ENCODE results near the gene SCAF8.
"Not testable (repeated sequence)": the region's sequence is repeated elsewhere in the genome, so short reads cannot be mapped to it uniquely, and the experiment has no call there.

The SCAF8 gene

GRCh38 chr6:154733626-154734382 lies 588 bp downstream of the SCAF8 start:
- DNase-seq, result peak; percentile 94

GRCh38 chr6:154736618-154737259 lies 3.5 kb downstream of the SCAF8 start:
- no peak for DNase-seq

GRCh38 chr6:154737424-154737823 lies 4.2 kb downstream of the SCAF8 start:
- DNase-seq, result no peak

GRCh38 chr6:154738551-154738961 lies 5.3 kb downstream of the SCAF8 start:
- DNase-seq, result no peak

- no peak for DNase-seq
Observed at GRCh38 chr6:154740658-154741057, 7.4 kb downstream of the SCAF8 start.

- DNase-seq, result no peak
Observed at GRCh38 chr6:154742891-154743290, 9.7 kb downstream of the SCAF8 start.

GRCh38 chr6:154744029-154744745 lies 11.0 kb downstream of the SCAF8 start:
- not testable (repeated sequence) for DNase-seq

GRCh38 chr6:154745243-154745642 lies 12.0 kb downstream of the SCAF8 start:
- no peak for DNase-seq

- DNase-seq, result no peak
Observed at GRCh38 chr6:154749341-154749740, 16.1 kb downstream of the SCAF8 start.

- no peak for DNase-seq
Observed at GRCh38 chr6:154751011-154751800, 18.0 kb downstream of the SCAF8 start.

- DNase-seq, result no peak
Observed at GRCh38 chr6:154752022-154752421, 18.8 kb downstream of the SCAF8 start.

GRCh38 chr6:154754152-154754551 lies 20.9 kb downstream of the SCAF8 start:
- DNase-seq, result no peak

GRCh38 chr6:154757352-154758050 lies 24.3 kb downstream of the SCAF8 start:
- DNase-seq, result no peak

- no peak for DNase-seq
Observed at GRCh38 chr6:154758125-154758524, 24.9 kb downstream of the SCAF8 start.

GRCh38 chr6:154763650-154764049 lies 30.4 kb downstream of the SCAF8 start:
- DNase-seq, result no peak

GRCh38 chr6:154765273-154765672 lies 32.1 kb downstream of the SCAF8 start:
- no peak for DNase-seq

- no peak for DNase-seq
Observed at GRCh38 chr6:154766288-154766687, 33.1 kb downstream of the SCAF8 start.

- DNase-seq, result no peak
Observed at GRCh38 chr6:154767003-154767723, 33.9 kb downstream of the SCAF8 start.

GRCh38 chr6:154768280-154768679 lies 35.1 kb downstream of the SCAF8 start:
- DNase-seq, result no peak

GRCh38 chr6:154773610-154774089 lies 40.4 kb downstream of the SCAF8 start:
- DNase-seq, result no peak

- not testable (repeated sequence) for DNase-seq
Observed at GRCh38 chr6:154779157-154779556, 45.9 kb downstream of the SCAF8 start.

GRCh38 chr6:154782193-154782592 lies 49.0 kb downstream of the SCAF8 start:
- DNase-seq, result no peak
